H9 (cell line): ENCODE data around the gene TRMT11. TPM values are rescaled to one million over a fixed set of nuclear protein-coding genes. Genes with fewer than 3 reads are reported as not detected.

ENCODE experiments used
- DNase-seq: peaks from one replicate; pipeline ENCODE4 v3.0.0-alpha.2; 2017
- H2AFZ ChIP-seq: one replicate; pipeline ENCODE4 v1.6.1; 2013; ENCODE audit warnings: mild to moderate bottlenecking, low read length, control low read depth, moderate library complexity
- H2AK5ac ChIP-seq: 2 replicates; pipeline ENCODE4 v1.6.1; 2013; ENCODE audit warnings: low read length, control low read depth, mixed read lengths; ENCODE audit not compliant: insufficient read length
- H2BK120ac ChIP-seq: one replicate; pipeline ENCODE4 v1.6.1; 2013; ENCODE audit warnings: low read depth, mild to moderate bottlenecking, low read length, control low read depth, inconsistent platforms; ENCODE audit not compliant: poor library complexity, severe bottlenecking
- H2BK12ac ChIP-seq: 2 replicates; pipeline ENCODE4 v1.6.1; 2013; ENCODE audit warnings: low read length, control low read depth, mixed read lengths, low read depth; ENCODE audit not compliant: insufficient read length
- H2BK15ac ChIP-seq: 2 replicates; pipeline ENCODE4 v1.6.1; 2013; ENCODE audit warnings: low read depth, low read length, control low read depth
- H2BK20ac ChIP-seq: one replicate; pipeline ENCODE4 v1.6.1; 2013; ENCODE audit warnings: low read depth, mild to moderate bottlenecking, low read length, control low read depth, inconsistent platforms; ENCODE audit not compliant: poor library complexity, severe bottlenecking
- H2BK5ac ChIP-seq: 2 replicates; pipeline ENCODE4 v1.6.1; 2013; ENCODE audit warnings: low read length, control low read depth, mixed read lengths; ENCODE audit not compliant: insufficient read length
- H3K14ac ChIP-seq: 2 replicates; pipeline ENCODE4 v1.6.1; 2013; ENCODE audit warnings: low read length, control low read depth; ENCODE audit not compliant: insufficient read depth
- H3K18ac ChIP-seq: 2 replicates; pipeline ENCODE4 v1.6.1; 2013; ENCODE audit warnings: low read depth, mild to moderate bottlenecking, mixed read lengths, low read length, control low read depth; ENCODE audit not compliant: insufficient read length
- H3K23ac ChIP-seq: 2 replicates; pipeline ENCODE4 v1.6.1; 2013; ENCODE audit warnings: low read length, control low read depth, mixed read lengths, low read depth; ENCODE audit not compliant: insufficient read length
- H3K23me2 ChIP-seq: 2 replicates; pipeline ENCODE4 v1.6.1; 2013; ENCODE audit warnings: low read depth, mild to moderate bottlenecking, mixed read lengths, low read length, control low read depth; ENCODE audit not compliant: insufficient read length, poor library complexity, severe bottlenecking
- H3K27ac ChIP-seq: 2 replicates; pipeline ENCODE4 v1.5.1; 2013; ENCODE audit warnings: low read length, control low read depth, mixed read lengths, low read depth; ENCODE audit not compliant: insufficient read length
- H3K27me3 ChIP-seq: 2 replicates; pipeline ENCODE4 v1.6.1; 2013; ENCODE audit warnings: low read length, control low read depth, inconsistent platforms; ENCODE audit not compliant: insufficient read depth
- H3K4ac ChIP-seq: 2 replicates; pipeline ENCODE4 v1.6.1; 2013; ENCODE audit warnings: low read depth, mild to moderate bottlenecking, control low read depth, inconsistent platforms, low read length, moderate library complexity
- H3K4me1 ChIP-seq: 2 replicates; pipeline ENCODE4 v1.6.1; 2013; ENCODE audit warnings: low read length, control low read depth, inconsistent platforms; ENCODE audit not compliant: insufficient read depth
- H3K4me2 ChIP-seq: 2 replicates; pipeline ENCODE4 v1.6.1; 2013; ENCODE audit warnings: low read length, control low read depth, mixed read lengths; ENCODE audit not compliant: insufficient read length, insufficient read depth
- H3K56ac ChIP-seq: 2 replicates; pipeline ENCODE4 v1.6.1; 2013; ENCODE audit warnings: low read depth, mild to moderate bottlenecking, mixed read lengths, low read length, control low read depth; ENCODE audit not compliant: insufficient read length
- H3K79me1 ChIP-seq: 2 replicates; pipeline ENCODE4 v1.6.1; 2013; ENCODE audit warnings: low read depth, mild to moderate bottlenecking, moderate library complexity, low read length, control low read depth, inconsistent platforms; ENCODE audit not compliant: insufficient read depth, poor library complexity, severe bottlenecking
- H3K79me2 ChIP-seq: 2 replicates; pipeline ENCODE4 v1.6.1; 2013; ENCODE audit warnings: low read length, control low read depth, inconsistent platforms; ENCODE audit not compliant: insufficient read depth
- H3K9ac ChIP-seq: 2 replicates; pipeline ENCODE4 v1.6.1; 2013; ENCODE audit warnings: low read length, control low read depth, mixed read lengths; ENCODE audit not compliant: insufficient read length; ENCODE audit errors: extremely low read depth
- H3K9me3 ChIP-seq: one replicate; pipeline ENCODE4 v1.6.1; 2013; ENCODE audit warnings: low read depth, low read length, inconsistent platforms; ENCODE audit not compliant: control insufficient read depth
- H3T11ph ChIP-seq: one replicate; pipeline ENCODE4 v1.6.1; 2013; ENCODE audit warnings: mild to moderate bottlenecking, low read length, control low read depth, inconsistent platforms
- H4K20me1 ChIP-seq: one replicate; pipeline ENCODE4 v1.6.1; 2013; ENCODE audit not compliant: control insufficient read depth, insufficient read length, insufficient read depth
- H4K5ac ChIP-seq: 2 replicates; pipeline ENCODE4 v1.6.1; 2013; ENCODE audit warnings: low read depth, mild to moderate bottlenecking, mixed read lengths, low read length, control low read depth; ENCODE audit not compliant: insufficient read length
- H4K8ac ChIP-seq: replicated peaks from 2 replicates; pipeline ENCODE4 v1.6.1; 2013; ENCODE audit warnings: low read length, control low read depth, mixed read lengths, low read depth; ENCODE audit not compliant: insufficient read length
- H4K91ac ChIP-seq: 2 replicates; pipeline ENCODE4 v1.6.1; 2013; ENCODE audit warnings: low read depth, mild to moderate bottlenecking, moderate library complexity, mixed read lengths, low read length, control low read depth; ENCODE audit not compliant: insufficient read length
- H3K27ac Mint-ChIP-seq, 3 experiments: 2 replicates in 2 of 3; 3 replicates in 1 of 3; pipeline ENCODE4 v1.8.0; 2020 to 2021; ENCODE audit warnings: mixed read lengths in 3 of 3, mild to moderate bottlenecking in 1 of 3, moderate library complexity in 1 of 3
- H3K27me3 Mint-ChIP-seq: 2 replicates; pipeline ENCODE4 v1.8.0; 2021; ENCODE audit warnings: low read depth, mild to moderate bottlenecking, moderate library complexity, mixed read lengths
- H3K36me3 Mint-ChIP-seq, 3 experiments: 2 replicates in 2 of 3; 3 replicates in 1 of 3; pipeline ENCODE4 v1.8.0; 2020 to 2021; ENCODE audit warnings: low read depth in 3 of 3, mixed read lengths in 3 of 3; ENCODE audit not compliant: insufficient read depth in 1 of 3
- H3K4me1 Mint-ChIP-seq, 2 experiments: 2 replicates each; pipeline ENCODE4 v1.8.0; 2020; ENCODE audit warnings: mixed read lengths in 2 of 2
- H3K4me3 Mint-ChIP-seq, 2 experiments: 2 replicates in 1 of 2; 3 replicates in 1 of 2; pipeline ENCODE4 v1.8.0; 2020 to 2021; ENCODE audit warnings: mild to moderate bottlenecking in 2 of 2, mixed read lengths in 2 of 2, moderate library complexity in 1 of 2
- H3K9me3 Mint-ChIP-seq, 2 experiments: 2 replicates in 1 of 2; 3 replicates in 1 of 2; pipeline ENCODE4 v1.8.0; 2020; ENCODE audit warnings: mild to moderate bottlenecking in 2 of 2, mixed read lengths in 2 of 2, moderate library complexity in 1 of 2
- CTCF ChIP-seq: fragments of 200-600 bp; sonication (generic); conservative IDR thresholded peaks from 3 replicates; pipeline ENCODE4 v1.8.0; 2021; ENCODE audit warnings: antibody characterized with exemption, mild to moderate bottlenecking
- WGBS: extraction: QIAGEN DNeasy Blood & Tissue Kit; methylation state at CpG from one replicate; pipeline ENCODE4 v1.1.7; 2013; ENCODE audit warnings: missing lambda C conversion rate, low lambda C conversion rate, mixed read lengths; ENCODE audit not compliant: insufficient read length; ENCODE audit errors: extremely low coverage; 5-methylcytosine and 5-hydroxymethylcytosine counted together
- total RNA-seq: library from RNA; stranded (reverse); gene quantifications from 2 replicates; pipeline ENCODE4 v1.2.1, GENCODE V29; 2021

Gene TRMT11
- total RNA-seq, 1 experiment from 2014 or later, result 31.1 TPM

- Histone ChIP-seq H4K20me1 (no peaks in the 10 kb centered on the region), H3K79me2 (no peaks in the 10 kb centered on the region), H3K4me1 (0 out of 2 replicates have a peak, but pooled peaks cover 1% of the 10 kb centered on the region), H3K27ac (no peak overlapping the region), H2AK5ac (no peak overlapping the region), H3K56ac (no peak overlapping the region), H2BK15ac (no peak overlapping the region), H3K18ac (no peak overlapping the region), H4K5ac (no peak overlapping the region), H2AFZ (no peak overlapping the region), H3K27me3 (no peaks in the 10 kb centered on the region), H4K91ac (no peak overlapping the region), H2BK20ac (no peak overlapping the region), H3K4ac (no peak overlapping the region), H2BK12ac (no peak overlapping the region), H3K9ac (no peak overlapping the region), H2BK5ac (no peak overlapping the region), H4K8ac (no peak overlapping the region), H3T11ph (no peak overlapping the region), H3K4me2 (no peak overlapping the region), H3K23me2 (no peaks in the 10 kb centered on the region), H2BK120ac (no peak overlapping the region), H3K23ac (no peak overlapping the region), H3K14ac (no peak overlapping the region), H3K79me1 (no peaks in the 10 kb centered on the region), H3K9me3 (no peaks in the 10 kb centered on the region)
- Mint-ChIP-seq H3K36me3 (peaks cover 0 to 6% (median 0%) of the 10 kb centered on the region in 3 experiments; a peak in 3 of 7 replicates), H3K4me3 (peak overlapping the region in 1 of 2 experiments; percentile 24; a peak in 1 of 5 replicates), H3K27me3 (peaks cover 4% of the 10 kb centered on the region), H3K9me3 (peaks cover 5 to 11% of the 10 kb centered on the region in 2 experiments; a peak in 3 of 5 replicates), H3K27ac (no peak overlapping the region), H3K4me1 (peaks cover 5 to 12% of the 10 kb centered on the region in 2 experiments; a peak in 2 of 4 replicates)
- peak; percentile 90 for DNase-seq
- peak; percentile 33; the same call in 2 of the 3 replicates for TF ChIP-seq CTCF
- WGBS, result no CpG with 5 or more reads among the region's 7 CpGs
Observed at GRCh38 chr6:125952764-125953501, 33.4 kb upstream of the TRMT11 start.
